HCT116 (cell line): ENCODE measurements around the gene DENND5A. TPM values are rescaled to one million over a fixed set of nuclear protein-coding genes. Genes with fewer than 3 reads are reported as not detected.

Experiments used
- ATAC-seq: fragments of 200-7000 bp; cut with Tn5 transposase; 2 replicates; pipeline ENCODE4 v1.9.1; 2020; ENCODE audit warnings: mild to moderate bottlenecking, moderate library complexity
- BruUV-seq: library from RNA; stranded (reverse); fragments of 400-500 nt; replicated peaks from 2 replicates; lab custom pipeline; 2021; lab: Mats Ljungman, UMichigan
- CTCF ChIA-PET: fragments of 300-600 bp; sonication (Branson Sonifier 250); formaldehyde crosslinking; loops from one replicate; lab custom pipeline; 2021; ENCODE audit warnings: antibody characterized with exemption; lab: Charles Lee
- POLR2A ChIA-PET: fragments of 300-600, 350-600 bp; sonication (Branson Sonifier 250); formaldehyde crosslinking; loops from one replicate; lab custom pipeline; 2021; ENCODE audit warnings: antibody characterized with exemption; lab: Charles Lee
- RAD21 ChIA-PET, 2 experiments: fragments of 300-600 bp; sonication (Branson Sonifier 250); formaldehyde crosslinking; loops; one replicate each; lab custom pipeline; 2023; ENCODE audit warnings: low total read pairs in 2 of 2; ENCODE audit not compliant: uncharacterized antibody in 2 of 2, unreplicated experiment in 2 of 2, low non-redundant PET in 1 of 2; lab: Charles Lee
- DNase-seq: peaks from one replicate; pipeline ENCODE4 v3.0.0-alpha.2; 2010; ENCODE audit warnings: low read depth, low spot score
- H2AFZ ChIP-seq: fragments of 200-600 bp; shearing (Covaris generic), sonication (generic); 2 replicates; pipeline ENCODE4 v1.6.1; 2017; ENCODE audit warnings: low read depth, mixed run types, mixed read lengths, antibody characterized with exemption, low read length; ENCODE audit not compliant: poor library complexity, severe bottlenecking
- H3K27ac ChIP-seq: 2 replicates; pipeline ENCODE4 v1.5.1; 2012; ENCODE audit warnings: low read depth, low read length
- H3K27me3 ChIP-seq: fragments of 200-600 bp; sonication (generic); 2 replicates; pipeline ENCODE4 v1.6.1; 2016; ENCODE audit warnings: mixed run types, low read length, mixed read lengths; ENCODE audit not compliant: insufficient read depth
- H3K36me3 ChIP-seq, 2 experiments: fragments of 200-500 bp in 1 of 2; fragments of 200-600 bp in 1 of 2; sonication (Bioruptor generic) in 1 of 2; sonication (generic) in 1 of 2; 2 replicates each; pipeline versions ENCODE4 v1.5.1 to v1.6.1; 2014 to 2016; ENCODE audit warnings: low read length in 2 of 2, inconsistent platforms in 1 of 2, mixed read lengths in 1 of 2, mixed run types in 1 of 2; ENCODE audit not compliant: insufficient read depth in 2 of 2, control insufficient read depth in 1 of 2
- H3K4me1 ChIP-seq, 2 experiments: fragments of 200-600 bp in 1 of 2; sonication (generic) in 1 of 2; 2 replicates each; pipeline versions ENCODE4 v1.5.1 to v1.6.1; 2012 to 2017; ENCODE audit warnings: low read length in 2 of 2, inconsistent platforms in 1 of 2, mild to moderate bottlenecking in 1 of 2, mixed read lengths in 1 of 2, mixed run types in 1 of 2, moderate library complexity in 1 of 2; ENCODE audit not compliant: insufficient read depth in 2 of 2, control insufficient read depth in 1 of 2
- H3K4me2 ChIP-seq: fragments of 200-600 bp; sonication (generic); 2 replicates; pipeline ENCODE4 v1.6.1; 2017; ENCODE audit warnings: mixed run types, low read length, mixed read lengths
- H3K4me3 ChIP-seq, 2 experiments: fragments of 200-600 bp in 1 of 2; sonication (generic) in 1 of 2; replicated peaks in 1 of 2; 2 replicates each; pipeline ENCODE4 v1.5.1; 2011 to 2016; ENCODE audit warnings: low read length in 2 of 2, control low read depth in 1 of 2, low read depth in 1 of 2, mild to moderate bottlenecking in 1 of 2, mixed read lengths in 1 of 2, mixed run types in 1 of 2
- H3K79me2 ChIP-seq: fragments of 200-600 bp; sonication (generic); 2 replicates; pipeline ENCODE4 v1.6.1; 2017; ENCODE audit warnings: mild to moderate bottlenecking, mixed run types, low read length, moderate library complexity, mixed read lengths; ENCODE audit not compliant: insufficient read depth
- H3K9ac ChIP-seq: fragments of 200-600 bp; sonication (generic); 2 replicates; pipeline ENCODE4 v1.6.1; 2016; ENCODE audit warnings: low read length, mixed read lengths
- H3K9me2 ChIP-seq: fragments of 200-600 bp; sonication (generic), shearing (Covaris generic); 2 replicates; pipeline ENCODE4 v1.6.1; 2017; ENCODE audit warnings: mixed run types, mild to moderate bottlenecking, moderate library complexity; ENCODE audit not compliant: insufficient read depth
- H3K9me3 ChIP-seq, 2 experiments: fragments of 200-500 bp in 1 of 2; fragments of 200-600 bp in 1 of 2; sonication (Bioruptor generic) in 1 of 2; sonication (generic) in 1 of 2; 2 replicates each; pipeline ENCODE4 v1.6.1; 2014 to 2017; ENCODE audit warnings: low read length in 2 of 2, mixed read lengths in 2 of 2, inconsistent platforms in 1 of 2, low read depth in 1 of 2, mild to moderate bottlenecking in 1 of 2, mixed run types in 1 of 2, moderate library complexity in 1 of 2; ENCODE audit not compliant: control insufficient read depth in 1 of 2, insufficient read depth in 1 of 2
- H4K20me1 ChIP-seq: fragments of 200-600 bp; sonication (generic), shearing (Covaris generic); 2 replicates; pipeline ENCODE4 v1.6.1; 2017; ENCODE audit warnings: mixed run types, mild to moderate bottlenecking, moderate library complexity; ENCODE audit not compliant: insufficient read depth
- CBX3 ChIP-seq: IDR thresholded peaks from 2 replicates; pipeline ENCODE4 v1.6.1; 2012; ENCODE audit warnings: low read depth
- CEBPB ChIP-seq: IDR thresholded peaks from 2 replicates; pipeline ENCODE4 v1.6.1; 2012; ENCODE audit warnings: low read depth
- CTCF ChIP-seq, 3 experiments: fragments of 200-600 bp in 1 of 3; sonication (generic) in 1 of 3; IDR thresholded peaks in 2 of 3; conservative IDR thresholded peaks in 1 of 3; 2 replicates each; pipeline ENCODE4 v1.5.1; 2012 to 2017; ENCODE audit warnings: low read depth in 2 of 3, low read length in 2 of 3, antibody characterized with exemption in 1 of 3, borderline replicate concordance in 1 of 3, control low read depth in 1 of 3, mild to moderate bottlenecking in 1 of 3, mixed read lengths in 1 of 3, mixed run types in 1 of 3, moderate library complexity in 1 of 3; ENCODE audit not compliant: insufficient read depth in 1 of 3
- EZH2 ChIP-seq: fragments of 200-600 bp; sonication (generic); IDR thresholded peaks from 2 replicates; pipeline ENCODE4 v1.6.1; 2017; ENCODE audit warnings: antibody characterized with exemption, mixed run types
- FOSL1 ChIP-seq: IDR thresholded peaks from 2 replicates; pipeline ENCODE4 v1.6.1; 2012; ENCODE audit warnings: low read depth
- JUND ChIP-seq: IDR thresholded peaks from 2 replicates; pipeline ENCODE4 v1.6.1; 2012
- MAX ChIP-seq: IDR thresholded peaks from 2 replicates; pipeline ENCODE4 v1.6.1; 2012
- POLR2AphosphoS5 ChIP-seq: IDR thresholded peaks from 2 replicates; pipeline ENCODE4 v1.6.1; 2011; ENCODE audit warnings: mild to moderate bottlenecking, low read depth, low read length, moderate library complexity
- RAD21 ChIP-seq: IDR thresholded peaks from 2 replicates; pipeline ENCODE4 v1.6.1; 2012; ENCODE audit warnings: low read depth, mild to moderate bottlenecking
- SIN3A ChIP-seq: IDR thresholded peaks from 2 replicates; pipeline ENCODE4 v1.6.1; 2012; ENCODE audit warnings: low read depth
- SRF ChIP-seq: IDR thresholded peaks from 2 replicates; pipeline ENCODE4 v1.6.1; 2012; ENCODE audit warnings: low read depth
- TCF7L2 ChIP-seq: IDR thresholded peaks from 2 replicates; pipeline ENCODE4 v1.7.0; 2011; ENCODE audit warnings: borderline replicate concordance, inconsistent platforms; ENCODE audit not compliant: insufficient read depth, insufficient read length; ENCODE audit errors: extremely low read depth
- ZBTB33 ChIP-seq: IDR thresholded peaks from 2 replicates; pipeline ENCODE4 v1.6.1; 2011; ENCODE audit warnings: mild to moderate bottlenecking, low read length, moderate library complexity; ENCODE audit not compliant: insufficient replicate concordance; ENCODE audit errors: extremely low read depth
- ZFX ChIP-seq: fragments of 450-650 bp; IDR thresholded peaks from 2 replicates; pipeline ENCODE4 v1.6.1; 2017
- ZNF274 ChIP-seq: fragments of 200-500 bp; sonication (Bioruptor generic); IDR thresholded peaks from 2 replicates; pipeline ENCODE4 v1.6.1; 2014; ENCODE audit warnings: mild to moderate bottlenecking, low read depth, low read length, inconsistent platforms
- intact Hi-C: fragments of 100-400 bp; cut with micrococcal nuclease; formaldehyde crosslinking; loops from 2 replicates; pipeline ENCODE4 v1.10.0; 2022
- total RNA-seq: library from RNA; stranded (reverse); gene quantifications from one replicate; pipeline ENCODE4 v1.2.1, GENCODE V29; 2021; ENCODE audit not compliant: unreplicated experiment

DENND5A gene
- total RNA-seq, 1 experiment from 2014 or later = 48.6 TPM

- TF ChIP-seq CTCF (IDR thresholded peaks at IDR 0.05 in 2 of 3, conservative IDR thresholded peaks at IDR 0.05 in 1 of 3; ENCODE audit: borderline replicate concordance in 1 of 3, insufficient read depth in 1 of 3, low read depth in 2 of 3, low read length in 2 of 3) (no peak), ZBTB33 (no peak), JUND (no peak), ZNF274 (no peak), FOSL1 (no peak), TCF7L2 (no peak), EZH2 (no peak), CEBPB (no peak), POLR2AphosphoS5 (no peak), MAX (no peak), CBX3 (no peak)
Observed at GRCh38 chr11:9193316-9193715, 71.8 kb downstream of the DENND5A start (continued).

- Histone ChIP-seq H3K9ac (no peak overlapping the region), H3K79me2 (no peaks in the 10 kb centered on the region), H3K4me2 (no peak overlapping the region), H3K9me2 (no peaks in the 10 kb centered on the region), H3K27me3 (no peaks in the 10 kb centered on the region), H3K36me3 (peaks cover 0 to 6% of the 10 kb centered on the region in 2 experiments; a peak in 2 of 4 replicates), H3K4me3 (no peak overlapping the region), H4K20me1 (no peaks in the 10 kb centered on the region; the same call in 1 of the 2 replicates), H3K9me3 (no peaks in the 10 kb centered on the region), H2AFZ (no peak overlapping the region), H3K27ac (no peak overlapping the region), H3K4me1 (no peaks in the 10 kb centered on the region)
- CTCF ChIA-PET = no interaction called here
- intact Hi-C loops = loop anchor here (1.0 kb wide), 1 partner anchor 34 kb away; no protein-coding TSS in a partner anchor
- ATAC-seq (no peak), DNase-seq (no peak)
- POLR2A ChIA-PET = no interaction called here
- RAD21 ChIA-PET = no interaction called here
- BruUV-seq = no TSS peak
- TF ChIP-seq RAD21 (no peak), CEBPB (no peak), TCF7L2 (no peak), POLR2AphosphoS5 (no peak), MAX (no peak), JUND (no peak), SRF (no peak), CBX3 (no peak), ZFX (no peak), CTCF (IDR thresholded peaks at IDR 0.05 in 2 of 3, conservative IDR thresholded peaks at IDR 0.05 in 1 of 3; ENCODE audit: borderline replicate concordance in 1 of 3, insufficient read depth in 1 of 3, low read depth in 2 of 3, low read length in 2 of 3) (no peak), EZH2 (no peak), SIN3A (no peak)
Observed at GRCh38 chr11:9192561-9192960, 72.6 kb downstream of the DENND5A start.
